Measurements from ENCODE around the gene UBE2U.

GRCh38 chr1:64245495-64245894 is 42.1 kb downstream of the UBE2U start:
- TF ChIP-seq POLR2A (IDR thresholded peaks at IDR 0.05; ENCODE audit: low read depth, low read length) (no peak), CTCF (conservative IDR thresholded peaks at IDR 0.05; ENCODE audit: low read depth, low read length) (no peak), FOS (IDR thresholded peaks at IDR 0.05; ENCODE audit: low read depth, low read length) (no peak), RAD21 (IDR thresholded peaks at IDR 0.05; ENCODE audit: low read length) (no peak), USF2 (IDR thresholded peaks at IDR 0.05; ENCODE audit: low read depth, low read length) (no peak), RCOR1 (IDR thresholded peaks at IDR 0.05; ENCODE audit: insufficient replicate concordance, low read length) (no peak), SMC3 (IDR thresholded peaks at IDR 0.05; ENCODE audit: low read depth, low read length) (no peak)
